SU-DHL-6 (cell line): ENCODE measurements around the gene DTHD1.

Source experiments
- H2AFZ ChIP-seq: fragments of 200-600 bp; sonication (generic); 2 replicates; pipeline ENCODE4 v1.6.1; 2014; ENCODE audit warnings: low read depth, mild to moderate bottlenecking, moderate library complexity, mixed read lengths, antibody characterized with exemption, low read length; ENCODE audit not compliant: severe bottlenecking
- H3F3A ChIP-seq: fragments of 200-600 bp; shearing (Covaris generic); 2 replicates; pipeline ENCODE4 v1.6.0; 2016; ENCODE audit warnings: antibody characterized with exemption, mild to moderate bottlenecking; ENCODE audit not compliant: insufficient read depth
- H3K27ac ChIP-seq: fragments of 200-600 bp; sonication (generic); 2 replicates; pipeline ENCODE4 v1.5.1; 2016; ENCODE audit warnings: low read depth, mild to moderate bottlenecking, low read length, moderate library complexity, mixed read lengths
- H3K27me3 ChIP-seq: fragments of 200-600 bp; sonication (generic), shearing (Covaris generic); 2 replicates; pipeline ENCODE4 v1.6.0; 2014; ENCODE audit warnings: mild to moderate bottlenecking, low read length
- H3K36me3 ChIP-seq: fragments of 200-600 bp; sonication (generic); 2 replicates; pipeline ENCODE4 v1.6.1; 2014; ENCODE audit warnings: mild to moderate bottlenecking, low read length, mixed read lengths
- H3K4me2 ChIP-seq: fragments of 300-600, 200-600 bp; shearing (Covaris generic), sonication (generic); 2 replicates; pipeline ENCODE4 v1.6.0; 2014; ENCODE audit warnings: low read length, low read depth, mild to moderate bottlenecking; ENCODE audit not compliant: poor library complexity, severe bottlenecking
- H3K4me3 ChIP-seq: fragments of 200-600 bp; sonication (generic); 2 replicates; pipeline ENCODE4 v1.5.1; 2014; ENCODE audit warnings: antibody characterized with exemption, low read length, mild to moderate bottlenecking, mixed read lengths; ENCODE audit not compliant: insufficient read depth, poor library complexity, severe bottlenecking
- H3K79me2 ChIP-seq: fragments of 200-600 bp; sonication (generic); 2 replicates; pipeline ENCODE4 v1.6.1; 2014; ENCODE audit warnings: mild to moderate bottlenecking, low read length, moderate library complexity; ENCODE audit not compliant: insufficient read depth
- H3K9ac ChIP-seq: fragments of 200-600 bp; sonication (generic); 2 replicates; pipeline ENCODE4 v1.7.0; 2014; ENCODE audit warnings: mild to moderate bottlenecking, low read length
- H3K9me2 ChIP-seq: fragments of 200-600 bp; sonication (generic); replicated peaks from 2 replicates; pipeline ENCODE4 v1.6.1; 2014; ENCODE audit warnings: low read length; ENCODE audit not compliant: insufficient read depth
- H3K9me3 ChIP-seq: fragments of 200-600 bp; sonication (generic); 2 replicates; pipeline ENCODE4 v1.6.1; 2014; ENCODE audit warnings: low read length, mixed read lengths; ENCODE audit not compliant: insufficient read depth
- H4K20me1 ChIP-seq: fragments of 200-600 bp; sonication (generic); 2 replicates; pipeline ENCODE4 v1.6.1; 2014; ENCODE audit warnings: low read depth, mild to moderate bottlenecking, antibody characterized with exemption, low read length, moderate library complexity, mixed read lengths
- EZH2phosphoT487 ChIP-seq: fragments of 200-600 bp; sonication (generic), shearing (Covaris generic); conservative IDR thresholded peaks from 2 replicates; pipeline ENCODE4 v1.6.1; 2018; ENCODE audit warnings: mild to moderate bottlenecking, antibody characterized with exemption, low read length, moderate library complexity, mixed read lengths
- TF ChIP-seq, protein P1 (sequence below): fragments of 200-600 bp; sonication (generic); IDR thresholded peaks from one replicate; pipeline ENCODE4 v1.5.1; 2017; ENCODE audit warnings: antibody characterized with exemption, mild to moderate bottlenecking, low read length, moderate library complexity; ENCODE audit not compliant: insufficient read depth, poor library complexity, severe bottlenecking

DTHD1 gene

DNA sequence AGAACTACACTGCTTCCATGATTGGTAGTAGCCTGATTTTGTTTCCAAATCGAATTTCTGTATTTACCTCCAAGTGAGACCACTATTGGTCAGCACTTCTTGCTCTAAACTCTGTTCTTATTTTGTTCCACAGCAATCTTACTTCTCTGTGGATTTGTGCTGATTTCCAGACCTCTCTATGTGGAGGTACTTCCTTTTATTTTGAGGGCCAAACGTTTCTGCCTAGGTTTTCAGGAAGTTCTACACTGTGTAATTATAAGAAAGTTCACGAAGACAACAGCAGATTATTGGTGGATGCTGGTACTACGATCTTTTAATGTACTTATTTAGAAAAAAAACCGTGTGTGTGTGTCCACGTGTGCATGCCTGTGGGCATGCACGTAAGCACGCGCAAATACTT lies 46.7 kb downstream of the DTHD1 start:
- Histone ChIP-seq H3K9me3 (no peaks in the 10 kb centered on the region), H3K9ac (no peak overlapping the region), H3F3A (no peaks in the 10 kb centered on the region), H2AFZ (no peak overlapping the region), H3K4me3 (no peak overlapping the region), H3K9me2 (no peaks in the 10 kb centered on the region), H3K4me2 (no peak overlapping the region), H3K36me3 (no peaks in the 10 kb centered on the region), H4K20me1 (no peaks in the 10 kb centered on the region), H3K27me3 (no peaks in the 10 kb centered on the region), H3K79me2 (no peaks in the 10 kb centered on the region), H3K27ac (no peak overlapping the region)
- TF ChIP-seq EZH2phosphoT487 = no peak
- TF ChIP-seq, protein P1, sequence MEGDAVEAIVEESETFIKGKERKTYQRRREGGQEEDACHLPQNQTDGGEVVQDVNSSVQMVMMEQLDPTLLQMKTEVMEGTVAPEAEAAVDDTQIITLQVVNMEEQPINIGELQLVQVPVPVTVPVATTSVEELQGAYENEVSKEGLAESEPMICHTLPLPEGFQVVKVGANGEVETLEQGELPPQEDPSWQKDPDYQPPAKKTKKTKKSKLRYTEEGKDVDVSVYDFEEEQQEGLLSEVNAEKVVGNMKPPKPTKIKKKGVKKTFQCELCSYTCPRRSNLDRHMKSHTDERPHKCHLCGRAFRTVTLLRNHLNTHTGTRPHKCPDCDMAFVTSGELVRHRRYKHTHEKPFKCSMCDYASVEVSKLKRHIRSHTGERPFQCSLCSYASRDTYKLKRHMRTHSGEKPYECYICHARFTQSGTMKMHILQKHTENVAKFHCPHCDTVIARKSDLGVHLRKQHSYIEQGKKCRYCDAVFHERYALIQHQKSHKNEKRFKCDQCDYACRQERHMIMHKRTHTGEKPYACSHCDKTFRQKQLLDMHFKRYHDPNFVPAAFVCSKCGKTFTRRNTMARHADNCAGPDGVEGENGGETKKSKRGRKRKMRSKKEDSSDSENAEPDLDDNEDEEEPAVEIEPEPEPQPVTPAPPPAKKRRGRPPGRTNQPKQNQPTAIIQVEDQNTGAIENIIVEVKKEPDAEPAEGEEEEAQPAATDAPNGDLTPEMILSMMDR = no peak

DNA sequence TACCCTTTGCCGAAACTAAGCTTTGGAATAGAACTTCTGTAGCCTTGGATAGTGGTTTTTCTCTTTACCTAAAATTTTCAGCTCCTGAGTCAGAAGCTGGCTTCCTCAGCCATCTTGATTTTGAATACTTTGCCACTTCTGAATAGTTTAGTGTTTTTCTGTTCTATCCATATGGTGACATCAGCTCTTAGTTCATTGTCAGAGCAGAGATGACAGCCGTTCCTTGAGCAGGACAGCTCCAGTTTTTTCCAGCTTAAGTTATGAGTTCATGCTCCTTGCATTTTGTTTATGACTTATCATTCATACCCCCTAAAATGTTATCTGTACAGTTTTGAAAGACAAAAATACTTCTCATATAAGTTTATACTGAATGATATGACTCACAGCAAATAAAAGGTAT lies 47.8 kb downstream of the DTHD1 start:
- no peak overlapping the region for H3K4me2 ChIP-seq

DNA sequence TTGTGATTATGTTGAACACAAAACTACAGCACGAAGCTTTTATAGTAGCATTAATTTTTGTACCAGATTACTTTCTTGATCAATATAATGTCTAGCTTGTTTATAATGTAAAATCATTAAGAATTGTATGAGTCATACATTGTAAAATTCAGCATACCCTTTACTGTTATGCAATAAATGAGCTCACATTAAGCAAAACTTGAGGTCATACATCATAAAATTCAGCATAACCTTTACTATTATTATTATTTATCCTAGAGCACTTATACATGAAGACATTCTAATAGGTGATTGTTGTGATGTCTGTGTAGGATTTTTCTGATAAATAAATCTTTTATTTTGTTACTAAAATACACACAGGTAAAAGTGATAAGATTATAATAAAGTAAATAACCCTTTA lies 49.4 kb downstream of the DTHD1 start:
- Histone ChIP-seq H4K20me1 (no peaks in the 10 kb centered on the region), H2AFZ (no peak overlapping the region), H3K27ac (no peak overlapping the region), H3K36me3 (no peaks in the 10 kb centered on the region), H3K9ac (no peak overlapping the region), H3K4me3 (no peak overlapping the region), H3F3A (no peaks in the 10 kb centered on the region), H3K4me2 (no peak overlapping the region), H3K9me2 (no peaks in the 10 kb centered on the region), H3K9me3 (no peaks in the 10 kb centered on the region), H3K79me2 (no peaks in the 10 kb centered on the region), H3K27me3 (no peaks in the 10 kb centered on the region)
- TF ChIP-seq EZH2phosphoT487 = no peak
- TF ChIP-seq, protein P1 = no peak

More for the DNA sequence above, 47.8 kb downstream of the DTHD1 start:
- H3K9me3 ChIP-seq = no peaks in the 10 kb centered on the region
- no peaks in the 10 kb centered on the region for H3K27me3 ChIP-seq
- no peak overlapping the region for H3K9ac ChIP-seq
- H3K9me2 ChIP-seq = no peaks in the 10 kb centered on the region
- no peak overlapping the region for H2AFZ ChIP-seq
- TF ChIP-seq, protein P1 = no peak
- TF ChIP-seq EZH2phosphoT487 = no peak
- no peaks in the 10 kb centered on the region for H3K79me2 ChIP-seq
- no peaks in the 10 kb centered on the region for H3F3A ChIP-seq
- H3K27ac ChIP-seq = no peak overlapping the region
- H3K4me3 ChIP-seq = no peak overlapping the region
- H3K36me3 ChIP-seq = no peaks in the 10 kb centered on the region
- no peaks in the 10 kb centered on the region for H4K20me1 ChIP-seq
